GM23338 (cell line): ENCODE data around the gene NTN4. TPM values are rescaled to one million over a fixed set of nuclear protein-coding genes. Genes with fewer than 3 reads are reported as not detected.

Source experiments
- ATAC-seq: fragments of 200-7000 bp; cut with Tn5 transposase; 3 replicates; pipeline ENCODE4 v1.9.1; 2020
- DNase-seq: peaks from one replicate; pipeline ENCODE4 v3.0.0-alpha.2; 2015; ENCODE audit warnings: low spot score
- H2AFZ ChIP-seq: fragments of 200-600 bp; sonication (generic); 2 replicates; pipeline ENCODE4 v1.8.0; 2016; ENCODE audit warnings: antibody characterized with exemption, mild to moderate bottlenecking, moderate library complexity
- H3F3A ChIP-seq: fragments of 200-600 bp; sonication (generic); replicated peaks from 2 replicates; pipeline ENCODE4 v1.8.0; 2017; ENCODE audit warnings: antibody characterized with exemption, mixed run types, low read depth
- H3K27ac ChIP-seq: fragments of 200-600 bp; sonication (generic); 2 replicates; pipeline ENCODE4 v1.6.1; 2016; ENCODE audit warnings: low read depth
- H3K27me3 ChIP-seq: fragments of 200-600 bp; sonication (generic); 2 replicates; pipeline ENCODE4 v1.8.0; 2016; ENCODE audit warnings: mild to moderate bottlenecking, mixed run types, moderate library complexity; ENCODE audit not compliant: insufficient read depth
- H3K36me3 ChIP-seq: fragments of 200-600 bp; sonication (generic); 2 replicates; pipeline ENCODE4 v1.8.0; 2016; ENCODE audit warnings: mild to moderate bottlenecking; ENCODE audit not compliant: insufficient read depth
- H3K4me1 ChIP-seq: fragments of 200-600 bp; sonication (generic); 2 replicates; pipeline ENCODE4 v1.8.0; 2016; ENCODE audit warnings: mild to moderate bottlenecking, moderate library complexity; ENCODE audit not compliant: insufficient read depth
- H3K4me2 ChIP-seq: fragments of 200-600 bp; sonication (generic); 2 replicates; pipeline ENCODE4 v1.7.1; 2017; ENCODE audit warnings: mixed run types
- H3K4me3 ChIP-seq: fragments of 200-600 bp; sonication (generic); 2 replicates; pipeline ENCODE4 v1.6.1; 2016; ENCODE audit warnings: mixed run types
- H3K79me2 ChIP-seq: fragments of 200-600 bp; sonication (generic); replicated peaks from 2 replicates; pipeline ENCODE4 v1.8.0; 2017; ENCODE audit warnings: mild to moderate bottlenecking; ENCODE audit not compliant: insufficient read depth
- H3K9me2 ChIP-seq: fragments of 200-600 bp; sonication (generic); 2 replicates; pipeline ENCODE4 v1.8.0; 2017; ENCODE audit not compliant: insufficient read depth
- H4K20me1 ChIP-seq: fragments of 200-600 bp; sonication (generic); replicated peaks from 2 replicates; pipeline ENCODE4 v1.8.0; 2017; ENCODE audit warnings: mild to moderate bottlenecking; ENCODE audit not compliant: insufficient read depth
- H3K27ac Mint-ChIP-seq: 2 replicates; pipeline ENCODE4 v1.8.0; 2020; ENCODE audit warnings: inconsistent platforms, mild to moderate bottlenecking, moderate library complexity, mixed read lengths
- H3K27me3 Mint-ChIP-seq: 3 replicates; pipeline ENCODE4 v1.8.0; 2022; ENCODE audit warnings: low read depth, mild to moderate bottlenecking, moderate library complexity, mixed read lengths, inconsistent platforms; ENCODE audit not compliant: insufficient read depth, poor library complexity
- H3K36me3 Mint-ChIP-seq: 3 replicates; pipeline ENCODE4 v1.8.0; 2021; ENCODE audit warnings: low read depth, mild to moderate bottlenecking, inconsistent platforms, moderate library complexity, mixed read lengths
- H3K4me1 Mint-ChIP-seq: 3 replicates; pipeline ENCODE4 v1.8.0; 2020; ENCODE audit warnings: mild to moderate bottlenecking, inconsistent platforms, mixed read lengths
- H3K4me3 Mint-ChIP-seq: 3 replicates; pipeline ENCODE4 v1.8.0; 2021; ENCODE audit warnings: moderate library complexity, mild to moderate bottlenecking, inconsistent platforms, mixed read lengths
- H3K9me3 Mint-ChIP-seq: 3 replicates; pipeline ENCODE4 v1.8.0; 2020; ENCODE audit warnings: moderate library complexity, mild to moderate bottlenecking, inconsistent platforms, mixed read lengths
- EZH2phosphoT487 ChIP-seq: fragments of 200-600 bp; sonication (generic); IDR thresholded peaks from one replicate; pipeline ENCODE4 v1.8.1; 2018; ENCODE audit warnings: antibody characterized with exemption; ENCODE audit not compliant: unreplicated experiment
- JUNB ChIP-seq: IDR thresholded peaks from one replicate; pipeline ENCODE4 v1.6.1; 2016; ENCODE audit warnings: antibody characterized with exemption; ENCODE audit not compliant: unreplicated experiment
- NANOG ChIP-seq: IDR thresholded peaks from 2 replicates; pipeline ENCODE4 v1.6.1; 2016; ENCODE audit warnings: antibody characterized with exemption, borderline replicate concordance
- STAT1 ChIP-seq: IDR thresholded peaks from one replicate; pipeline ENCODE4 v1.6.1; 2016; ENCODE audit warnings: antibody characterized with exemption; ENCODE audit not compliant: unreplicated experiment
- ZNF114 ChIP-seq: fragments of 250-450 bp; sonication (Bioruptor Pico); IDR thresholded peaks from 2 replicates; pipeline ENCODE4 v1.5.0; 2020; ENCODE audit warnings: mild to moderate bottlenecking, moderate library complexity
- ZNF331 ChIP-seq: fragments of 250-450 bp; sonication (Bioruptor Pico); IDR thresholded peaks from 2 replicates; pipeline ENCODE4 v1.5.0; 2020; ENCODE audit warnings: low read depth, mild to moderate bottlenecking, moderate library complexity
- ZNF462 ChIP-seq: fragments of 250-450 bp; sonication (Bioruptor Pico); IDR thresholded peaks from 2 replicates; pipeline ENCODE4 v1.5.0; 2020; ENCODE audit warnings: mild to moderate bottlenecking, moderate library complexity
- polyA plus RNA-seq: library from polyadenylated mRNA; unstranded; fragments of >200 nt; fragmentation: Nextera tagmentation; extraction: Ambion mirVana; gene quantifications from 2 replicates; pipeline ENCODE4 v1.2.1, GENCODE V29; 2016
- total RNA-seq: library from RNA; depleted of rRNA; stranded (reverse); fragments of >200 nt; shearing (Covaris generic); gene quantifications from 2 replicates; pipeline ENCODE4 v1.2.3, GENCODE V29; 2014

NTN4 gene
- total and polyA plus RNA-seq, 2 experiments from 2014 or later = 1.5 to 3.8 TPM

- TF ChIP-seq ZNF462 (CRISPR knock-in tag) = no peak
- TF ChIP-seq STAT1 = no peak
Observed at GRCh38 chr12:95672166-95672565, 118.4 kb downstream of the NTN4 start (continued).

GRCh38 chr12:95671265-95671664, 119.3 kb downstream of the NTN4 start:
- H3K79me2 ChIP-seq = no peaks in the 10 kb centered on the region
- H3K9me3 Mint-ChIP-seq = no peaks in the 10 kb centered on the region
- no peak overlapping the region for H3K27ac Mint-ChIP-seq
- H2AFZ ChIP-seq = no peak overlapping the region
- no peaks in the 10 kb centered on the region for H3K36me3 ChIP-seq
- H3K4me3 ChIP-seq = no peak overlapping the region
- no peak overlapping the region for H3K4me3 Mint-ChIP-seq
- ATAC-seq (no peak), DNase-seq (no peak)
- H3K9me2 ChIP-seq = no peaks in the 10 kb centered on the region
- H3K27me3 ChIP-seq = no peaks in the 10 kb centered on the region
- H3K4me2 ChIP-seq = no peak overlapping the region
- no peaks in the 10 kb centered on the region for H3K4me1 Mint-ChIP-seq
- H4K20me1 ChIP-seq = peaks cover 4% of the 10 kb centered on the region; the same call in 1 of the 2 replicates
- no peaks in the 10 kb centered on the region for H3F3A ChIP-seq
- H3K27ac ChIP-seq = no peak overlapping the region
- H3K4me1 ChIP-seq = peaks cover 5% of the 10 kb centered on the region; the same call in 1 of the 2 replicates
- H3K27me3 Mint-ChIP-seq = no peaks in the 10 kb centered on the region
- H3K36me3 Mint-ChIP-seq = peaks cover 8% of the 10 kb centered on the region; the same call in 2 of the 3 replicates
- no peak for TF ChIP-seq EZH2phosphoT487
- no peak for TF ChIP-seq NANOG
- TF ChIP-seq ZNF114 = no peak
- no peak for TF ChIP-seq ZNF331 (CRISPR knock-in tag)
- no peak for TF ChIP-seq JUNB
- TF ChIP-seq STAT1 = no peak
- TF ChIP-seq ZNF462 (CRISPR knock-in tag) = no peak
